CD4-positive, CD25-positive, alpha-beta regulatory T cell (primary cell): ENCODE results near the gene FHL1. TPM values are rescaled to one million over a fixed set of nuclear protein-coding genes. Genes with fewer than 3 reads are reported as not detected.
A peak's percentile ranks its signal among the peaks of the same experiment; 100 is the strongest.
"Not testable (repeated sequence)": the region's sequence is repeated elsewhere in the genome, so short reads cannot be mapped to it uniquely, and the experiment has no call there.

ENCODE experiments used
- ATAC-seq, 2 donors: fragments of 150-1000 bp; cut with Tn5 transposase; one replicate each; pipeline ENCODE4 v1.10.0; 2021; ENCODE audit warnings: low read depth in 2 of 2, moderate number of reproducible peaks in 2 of 2, moderate library complexity in 1 of 2
- DNase-seq, 3 donors: peaks; one replicate each; pipeline versions ENCODE4 v3.0.0 to v3.0.0-alpha.2; 2012 to 2022; ENCODE audit warnings: mixed read lengths in 1 of 3
- H3K27ac ChIP-seq: one replicate; pipeline ENCODE4 v1.7.0; 2013; ENCODE audit warnings: mild to moderate bottlenecking, low read length; ENCODE audit not compliant: insufficient read depth, poor library complexity, severe bottlenecking
- H3K27me3 ChIP-seq: one replicate; pipeline ENCODE4 v1.7.0; 2013; ENCODE audit warnings: low read length; ENCODE audit not compliant: control insufficient read depth, insufficient read depth
- H3K36me3 ChIP-seq: one replicate; pipeline ENCODE4 v1.7.0; 2013; ENCODE audit warnings: mild to moderate bottlenecking, low read length, moderate library complexity; ENCODE audit not compliant: control insufficient read depth, insufficient read depth
- H3K4me1 ChIP-seq: 2 replicates; pipeline ENCODE4 v1.7.0; 2013; ENCODE audit warnings: mild to moderate bottlenecking, low read length; ENCODE audit not compliant: insufficient read depth, control insufficient read depth, poor library complexity, severe bottlenecking
- H3K4me3 ChIP-seq: one replicate; pipeline ENCODE4 v1.7.0; 2013; ENCODE audit warnings: low read depth, mild to moderate bottlenecking, low read length, moderate library complexity
- H3K9me3 ChIP-seq, 2 experiments: 1 replicate in 1 of 2; 2 replicates in 1 of 2; pipeline ENCODE4 v1.7.0; 2013; ENCODE audit warnings: low read length in 2 of 2, mild to moderate bottlenecking in 1 of 2, moderate library complexity in 1 of 2; ENCODE audit not compliant: control insufficient read depth in 2 of 2
- H3K27ac Mint-ChIP-seq, 3 donors: one replicate each; pipeline ENCODE4 v1.8.0; 2020 to 2022; ENCODE audit warnings: mild to moderate bottlenecking in 3 of 3, mixed read lengths in 3 of 3, moderate library complexity in 2 of 3
- H3K27me3 Mint-ChIP-seq: one replicate; pipeline ENCODE4 v1.8.0; 2022; ENCODE audit warnings: mild to moderate bottlenecking, mixed read lengths
- H3K36me3 Mint-ChIP-seq: one replicate; pipeline ENCODE4 v1.8.0; 2020; ENCODE audit warnings: mixed read lengths
- H3K4me1 Mint-ChIP-seq, 4 donors: one replicate each; pipeline ENCODE4 v1.8.0; 2020 to 2022; ENCODE audit warnings: mixed read lengths in 4 of 4, mild to moderate bottlenecking in 1 of 4
- H3K4me3 Mint-ChIP-seq, 4 donors: one replicate each; pipeline ENCODE4 v1.8.0; 2020 to 2022; ENCODE audit warnings: mild to moderate bottlenecking in 4 of 4, mixed read lengths in 4 of 4, moderate library complexity in 3 of 4
- H3K9me3 Mint-ChIP-seq, 7 donors: one replicate each; pipeline ENCODE4 v1.8.0; 2020 to 2022; ENCODE audit warnings: mixed read lengths in 7 of 7, mild to moderate bottlenecking in 3 of 7, moderate library complexity in 2 of 7
- polyA plus RNA-seq, 4 donors: library from polyadenylated mRNA; unstranded; fragments of 300-500 nt; fragmentation: Illumina TruSeq; gene quantifications; one replicate each; pipeline ENCODE4 v1.2.3, GENCODE V29; 2021
- total RNA-seq: library from RNA; stranded (reverse); gene quantifications from one replicate; pipeline ENCODE4 v1.2.3, GENCODE V29; 2022

FHL1 gene
- total and polyA plus RNA-seq, 5 donors from 2014 or later = 3.8 to 24.5 (median 15.7) TPM

DNA sequence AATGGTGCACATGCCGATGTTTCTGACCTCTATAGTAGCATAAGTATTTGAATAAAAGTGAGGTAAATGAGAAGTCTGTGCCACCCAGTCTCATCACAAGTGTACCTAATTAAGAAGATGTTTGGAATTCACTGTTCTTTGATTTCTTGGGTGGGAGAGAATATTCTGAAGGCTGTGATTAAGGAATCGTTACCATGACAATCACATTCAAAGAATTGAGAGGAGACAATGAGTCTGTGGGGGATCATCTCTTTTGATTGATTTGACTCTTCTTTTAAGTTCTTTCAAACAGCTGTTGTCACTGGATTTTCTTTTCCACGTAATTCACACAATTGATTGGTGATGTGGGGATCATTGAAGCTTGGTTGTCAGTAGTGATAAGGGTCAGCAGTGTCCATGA lies 18.1 kb downstream of the FHL1 start:
- Histone ChIP-seq H3K36me3 (no peaks in the 10 kb centered on the region), H3K27me3 (no peaks in the 10 kb centered on the region), H3K9me3 (no peaks in the 10 kb centered on the region), H3K4me3 (no peak overlapping the region), H3K4me1 (no peaks in the 10 kb centered on the region), H3K27ac (no peak overlapping the region)
- no peaks in the 10 kb centered on the region for H3K4me1 Mint-ChIP-seq
- no peaks in the 10 kb centered on the region for H3K9me3 Mint-ChIP-seq
- H3K27ac Mint-ChIP-seq = no peak overlapping the region
- no peak for ATAC-seq
- DNase-seq = no peak
- H3K27me3 Mint-ChIP-seq = no peaks in the 10 kb centered on the region
- H3K36me3 Mint-ChIP-seq = no peaks in the 10 kb centered on the region
- no peak overlapping the region for H3K4me3 Mint-ChIP-seq

DNA sequence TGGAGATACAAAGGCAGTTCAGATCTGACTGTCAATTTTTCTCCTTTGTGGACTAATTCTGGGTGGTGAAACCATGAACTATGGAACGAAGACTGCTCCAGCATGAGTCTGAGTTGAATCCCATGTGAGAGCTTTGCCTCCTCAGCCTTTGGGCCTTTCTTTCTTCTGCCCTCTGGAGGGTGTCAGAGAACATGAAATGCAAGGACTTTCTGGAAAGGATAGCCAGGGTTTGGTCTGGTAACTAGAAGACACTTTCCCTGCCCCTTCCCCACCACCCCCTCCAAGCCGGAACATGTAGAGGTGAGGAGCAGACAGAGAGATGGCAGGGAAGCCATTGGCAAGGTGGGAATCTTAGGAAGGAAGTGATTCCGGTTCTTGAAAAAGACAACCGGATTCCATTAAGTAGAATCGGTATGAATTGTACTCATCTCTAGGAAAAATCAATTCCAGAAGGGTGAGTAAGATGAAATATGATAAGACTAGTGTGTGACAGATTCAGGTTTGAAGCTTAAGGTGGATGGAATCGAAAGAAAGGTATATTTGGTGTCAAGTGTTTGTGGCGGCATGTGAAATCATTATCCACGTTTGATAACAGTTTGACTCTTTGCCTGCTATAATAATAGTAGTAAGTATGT lies 19.0 kb downstream of the FHL1 start:
- ATAC-seq (no peak), DNase-seq (peak in 1 of 3 donors; percentile 23)
- no peaks in the 10 kb centered on the region for H3K4me1 Mint-ChIP-seq

DNA sequence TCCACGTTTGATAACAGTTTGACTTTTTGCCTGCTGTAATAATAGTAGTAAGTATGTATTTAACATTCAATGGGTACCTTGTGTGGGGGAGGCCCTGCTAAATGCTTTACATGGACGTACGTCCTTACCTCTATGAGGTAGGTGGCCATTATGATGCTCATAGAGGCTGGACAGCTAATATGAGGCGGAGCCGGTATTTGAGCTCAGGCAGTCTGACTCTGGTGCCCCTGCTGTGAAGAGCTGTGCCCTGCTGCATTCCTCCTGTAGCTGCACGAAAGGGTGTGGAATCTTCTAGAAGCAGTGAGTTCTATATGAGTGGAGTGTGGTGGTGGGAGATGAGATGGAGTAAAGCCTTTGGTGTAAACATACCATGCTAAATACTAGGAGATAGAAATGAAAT lies 20.7 kb downstream of the FHL1 start:
- not testable (repeated sequence) for H3K27me3 ChIP-seq, H3K27ac ChIP-seq, H3K27me3 Mint-ChIP-seq, H3K36me3 Mint-ChIP-seq, H3K9me3 Mint-ChIP-seq, H3K4me1 ChIP-seq, H3K4me3 ChIP-seq, ATAC-seq, H3K36me3 ChIP-seq, DNase-seq, H3K4me1 Mint-ChIP-seq, H3K9me3 ChIP-seq
- H3K4me3 Mint-ChIP-seq = peak overlapping the region in 1 of 4 donors; percentile 33
- H3K27ac Mint-ChIP-seq = peak overlapping the region in 2 of 3 donors; percentile 12 to 38

More for the DNA sequence above, 19.0 kb downstream of the FHL1 start:
- H3K4me3 Mint-ChIP-seq = no peak overlapping the region
- H3K9me3 Mint-ChIP-seq = no peaks in the 10 kb centered on the region
- H3K27me3 Mint-ChIP-seq = peaks cover 4% of the 10 kb centered on the region
- no peak overlapping the region for H3K27ac ChIP-seq
- no peaks in the 10 kb centered on the region for H3K9me3 ChIP-seq
- H3K4me1 ChIP-seq = no peaks in the 10 kb centered on the region
- H3K27ac Mint-ChIP-seq = no peak overlapping the region
- no peak overlapping the region for H3K4me3 ChIP-seq
- no peaks in the 10 kb centered on the region for H3K27me3 ChIP-seq
- no peaks in the 10 kb centered on the region for H3K36me3 Mint-ChIP-seq
- H3K36me3 ChIP-seq = no peaks in the 10 kb centered on the region

GRCh38 chrX:136168929-136169735 lies 21.8 kb downstream of the FHL1 start:
- ATAC-seq (no peak), DNase-seq (no peak)
- H3K4me3 ChIP-seq = no peak overlapping the region
- no peaks in the 10 kb centered on the region for H3K9me3 ChIP-seq
- Mint-ChIP-seq H3K36me3 (no peaks in the 10 kb centered on the region), H3K9me3 (no peaks in the 10 kb centered on the region), H3K4me3 (no peak overlapping the region), H3K27ac (peak overlapping the region in 1 of 3 donors; percentile 52), H3K4me1 (no peaks in the 10 kb centered on the region), H3K27me3 (peaks cover 4% of the 10 kb centered on the region)
- no peaks in the 10 kb centered on the region for H3K36me3 ChIP-seq
- H3K4me1 ChIP-seq = no peaks in the 10 kb centered on the region
- no peak overlapping the region for H3K27ac ChIP-seq
- no peaks in the 10 kb centered on the region for H3K27me3 ChIP-seq

DNA sequence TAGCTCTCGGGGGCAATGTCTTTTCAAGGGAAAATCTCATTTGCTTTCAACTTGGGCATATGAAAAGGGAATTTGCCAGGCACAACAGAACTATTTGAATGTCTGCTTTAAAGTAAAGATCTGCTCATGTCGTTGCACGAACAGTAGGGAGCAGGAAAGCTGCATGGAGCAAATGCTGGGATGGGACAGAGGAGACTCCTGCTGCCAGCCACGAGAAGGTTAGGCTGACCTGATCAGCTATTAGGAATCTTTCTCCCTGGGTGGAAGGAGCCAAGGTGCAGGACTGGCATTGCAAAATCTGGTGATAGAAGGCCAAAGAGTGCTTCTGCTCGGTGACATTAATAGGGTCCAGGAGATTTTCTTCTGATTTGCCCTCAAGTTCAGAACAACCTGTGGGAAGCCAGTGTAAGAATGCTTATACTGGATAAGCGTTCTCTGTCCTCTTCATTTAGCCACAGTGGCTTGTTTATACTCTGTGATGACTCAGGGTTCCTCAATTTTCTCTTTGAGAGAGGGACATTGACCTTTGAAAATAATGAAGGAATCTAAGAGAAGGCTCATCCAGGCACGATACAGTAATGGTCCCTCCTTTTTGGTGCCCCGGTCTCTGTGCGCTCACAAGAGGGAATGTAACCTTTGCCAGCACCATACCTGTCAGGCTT lies 22.9 kb downstream of the FHL1 start:
- Mint-ChIP-seq H3K27me3 (peaks cover 4% of the 10 kb centered on the region), H3K9me3 (no peaks in the 10 kb centered on the region), H3K4me1 (no peaks in the 10 kb centered on the region), H3K36me3 (no peaks in the 10 kb centered on the region), H3K4me3 (no peak overlapping the region), H3K27ac (no peak overlapping the region)
- no peaks in the 10 kb centered on the region for H3K27me3 ChIP-seq
- H3K27ac ChIP-seq = no peak overlapping the region
- no peaks in the 10 kb centered on the region for H3K36me3 ChIP-seq
- ATAC-seq = no peak
- no peak overlapping the region for H3K4me3 ChIP-seq
- H3K4me1 ChIP-seq = no peaks in the 10 kb centered on the region
- DNase-seq = no peak
- H3K9me3 ChIP-seq = no peaks in the 10 kb centered on the region

GRCh38 chrX:136171420-136171819 lies 24.1 kb downstream of the FHL1 start:
- Mint-ChIP-seq H3K27ac (no peak overlapping the region), H3K4me1 (no peaks in the 10 kb centered on the region), H3K9me3 (no peaks in the 10 kb centered on the region), H3K4me3 (no peak overlapping the region), H3K36me3 (no peaks in the 10 kb centered on the region), H3K27me3 (peaks cover 4% of the 10 kb centered on the region)
- Histone ChIP-seq H3K36me3 (no peaks in the 10 kb centered on the region), H3K4me1 (no peaks in the 10 kb centered on the region), H3K4me3 (no peak overlapping the region), H3K27ac (no peak overlapping the region), H3K27me3 (no peaks in the 10 kb centered on the region), H3K9me3 (no peaks in the 10 kb centered on the region)
- ATAC-seq (no peak), DNase-seq (no peak)

GRCh38 chrX:136176399-136176825 lies 29.1 kb downstream of the FHL1 start:
- H3K27ac Mint-ChIP-seq = peak overlapping the region in 1 of 3 donors; percentile 43
- DNase-seq = no peak

More at GRCh38 chrX:136176399-136176825, 29.1 kb downstream of the FHL1 start:
- H3K27me3 Mint-ChIP-seq = peaks cover 5% of the 10 kb centered on the region
- H3K9me3 ChIP-seq = no peaks in the 10 kb centered on the region
- no peaks in the 10 kb centered on the region for H3K4me1 Mint-ChIP-seq
- no peak for ATAC-seq
- H3K27ac ChIP-seq = no peak overlapping the region
- no peak overlapping the region for H3K4me3 Mint-ChIP-seq
- H3K36me3 Mint-ChIP-seq = no peaks in the 10 kb centered on the region
- no peaks in the 10 kb centered on the region for H3K4me1 ChIP-seq
- no peaks in the 10 kb centered on the region for H3K36me3 ChIP-seq
- no peak overlapping the region for H3K4me3 ChIP-seq
- H3K27me3 ChIP-seq = no peaks in the 10 kb centered on the region
- H3K9me3 Mint-ChIP-seq = no peaks in the 10 kb centered on the region
